ENCODE results near the gene DNAI2. TPM values are rescaled to one million over a fixed set of nuclear protein-coding genes. Genes with fewer than 3 reads are reported as not detected.

Gene DNAI2
- polyA plus RNA-seq, 1 of the 3 experiments (the other 2 are of a cell fraction): not detected

GRCh38 chr17:74290340-74290739 is 16.3 kb downstream of the DNAI2 start:
- Histone ChIP-seq H3K9me2 (no peaks in the 10 kb centered on the region), H3K79me2 (ENCODE audit: insufficient read depth) (no peaks in the 10 kb centered on the region), H2AFZ (ENCODE audit: low read depth) (no peak overlapping the region), H3K4me3 (ENCODE audit: low read depth in 2 of 2, low read length in 1 of 2) (no peak overlapping the region), H3K4me1 (ENCODE audit: control insufficient read depth in 1 of 2, insufficient read depth in 2 of 2, low read depth in 1 of 2, low read length in 1 of 2) (no peaks in the 10 kb centered on the region), H3K9me3 (no peaks in the 10 kb centered on the region), H3K27ac (ENCODE audit: low read depth in 2 of 2, low read length in 1 of 2) (no peak overlapping the region), H3F3A (replicated peaks; ENCODE audit: insufficient read depth) (no peaks in the 10 kb centered on the region), H3K9ac (no peak overlapping the region), H4K20me1 (ENCODE audit: insufficient read depth) (no peaks in the 10 kb centered on the region), H3K4me2 (no peak overlapping the region), H3K27me3 (ENCODE audit: insufficient read depth) (no peaks in the 10 kb centered on the region), H3K36me3 (replicated peaks in 1 of 2; ENCODE audit: control insufficient read depth in 1 of 2, insufficient read depth in 2 of 2, low read length in 1 of 2) (no peaks in the 10 kb centered on the region)
- ChIA-PET CTCF (interaction anchor here (9.6 kb wide), 1 partner anchor 7 kb away, joined by 93 read pairs; no protein-coding TSS in a partner anchor), POLR2A (no interaction called here)
- TF ChIP-seq TAF1 (IDR thresholded peaks at IDR 0.05; ENCODE audit: borderline replicate concordance, low read depth, low read length) (no peak), MAX (IDR thresholded peaks at IDR 0.05; ENCODE audit: low read depth) (no peak), ELF1 (IDR thresholded peaks at IDR 0.05) (no peak), FOXJ3 (CRISPR knock-in tag; IDR thresholded peaks at IDR 0.05) (no peak), PBX3 (IDR thresholded peaks at IDR 0.05) (no peak), USF2 (IDR thresholded peaks at IDR 0.05; ENCODE audit: borderline replicate concordance, low read depth, low read length) (no peak), EP300 (IDR thresholded peaks at IDR 0.05; ENCODE audit: borderline replicate concordance in 1 of 2, low read depth in 1 of 2, low read length in 1 of 2) (no peak), POLR2AphosphoS5 (IDR thresholded peaks at IDR 0.05; ENCODE audit: low read depth, low read length) (no peak), SMC3 (IDR thresholded peaks at IDR 0.05; ENCODE audit: low read depth, low read length) (no peak), NRF1 (IDR thresholded peaks at IDR 0.05; ENCODE audit: low read depth, low read length) (no peak), GABPA (IDR thresholded peaks at IDR 0.05; ENCODE audit: low read depth) (no peak)
- WGBS (ENCODE audit: low lambda C conversion rate): 62% methylated on average over 11 of the region's 11 CpGs
- DNase-seq: no peak

GRCh38 chr17:74292495-74292894 is 18.5 kb downstream of the DNAI2 start:
- DNase-seq: no peak
- Histone ChIP-seq H3K9me3 (peaks cover 4% of the 10 kb centered on the region; the same call in 1 of the 2 replicates), H3K36me3 (replicated peaks in 1 of 2; ENCODE audit: control insufficient read depth in 1 of 2, insufficient read depth in 2 of 2, low read length in 1 of 2) (no peaks in the 10 kb centered on the region), H3K4me1 (ENCODE audit: control insufficient read depth in 1 of 2, insufficient read depth in 2 of 2, low read depth in 1 of 2, low read length in 1 of 2) (peaks cover 0 to 3% of the 10 kb centered on the region in 2 experiments; a peak in 1 of 4 replicates), H3K79me2 (ENCODE audit: insufficient read depth) (no peaks in the 10 kb centered on the region), H3K9me2 (no peaks in the 10 kb centered on the region), H3K27ac (ENCODE audit: low read depth in 2 of 2, low read length in 1 of 2) (no peak overlapping the region), H4K20me1 (ENCODE audit: insufficient read depth) (no peaks in the 10 kb centered on the region), H3K4me3 (ENCODE audit: low read depth in 2 of 2, low read length in 1 of 2) (no peak overlapping the region), H3K27me3 (ENCODE audit: insufficient read depth) (no peaks in the 10 kb centered on the region), H3F3A (replicated peaks; ENCODE audit: insufficient read depth) (no peaks in the 10 kb centered on the region), H2AFZ (ENCODE audit: low read depth) (no peak overlapping the region), H3K4me2 (no peak overlapping the region), H3K9ac (no peak overlapping the region)
- 65% methylated on average over 10 of the region's 10 CpGs for WGBS (ENCODE audit: low lambda C conversion rate)
- POLR2A ChIA-PET: no interaction called here
- CTCF ChIA-PET: interaction anchor here (0.6 kb wide), 1 partner anchor 83 kb away, joined by 3 read pairs; no protein-coding TSS in a partner anchor
- no peak for TF ChIP-seq RFX5 (IDR thresholded peaks at IDR 0.05; ENCODE audit: low read length)
- no peak for TF ChIP-seq TEAD4 (IDR thresholded peaks at IDR 0.05; ENCODE audit: borderline replicate concordance, insufficient read depth)
- no peak for TF ChIP-seq TCF12 (IDR thresholded peaks at IDR 0.05)
- TF ChIP-seq POLR2AphosphoS5 (IDR thresholded peaks at IDR 0.05; ENCODE audit: low read depth, low read length): no peak
- no peak for TF ChIP-seq REST (IDR thresholded peaks at IDR 0.05; ENCODE audit: low read depth, low read length)
- TF ChIP-seq ZBTB33 (IDR thresholded peaks at IDR 0.05; ENCODE audit: borderline replicate concordance, low read depth): no peak
- TF ChIP-seq RAD21 (IDR thresholded peaks at IDR 0.05; ENCODE audit: low read length): no peak
- no peak for TF ChIP-seq GABPA (IDR thresholded peaks at IDR 0.05; ENCODE audit: low read depth)
- no peak for TF ChIP-seq FOXM1 (IDR thresholded peaks at IDR 0.05; ENCODE audit: low read depth)
- TF ChIP-seq PBX3 (IDR thresholded peaks at IDR 0.05): no peak
- TF ChIP-seq EP300 (IDR thresholded peaks at IDR 0.05; ENCODE audit: borderline replicate concordance in 1 of 2, low read depth in 1 of 2, low read length in 1 of 2): no peak
- TF ChIP-seq YY1 (IDR thresholded peaks at IDR 0.05; ENCODE audit: low read depth): no peak

All from SK-N-SH (cell line).